PC-3 (cell line): Measurements from ENCODE around the gene CTNNA2. TPM values are rescaled to one million over a fixed set of nuclear protein-coding genes. Genes with fewer than 3 reads are reported as not detected.

Experiments
- ATAC-seq: fragments of 200-7000 bp; cut with Tn5 transposase; 2 replicates; pipeline ENCODE4 v1.9.1; 2020; ENCODE audit warnings: mild to moderate bottlenecking, moderate library complexity
- BruUV-seq: library from RNA; stranded (reverse); fragments of 400-500 nt; replicated peaks from 2 replicates; lab custom pipeline; 2021; lab: Mats Ljungman, UMichigan
- CTCF ChIA-PET: fragments of 300-600 bp; sonication (Branson Sonifier 250); formaldehyde crosslinking; loops from one replicate; lab custom pipeline; 2022; ENCODE audit warnings: antibody characterized with exemption; lab: Charles Lee
- POLR2A ChIA-PET: fragments of 300-600 bp; sonication (Branson Sonifier 250); formaldehyde crosslinking; loops from one replicate; lab custom pipeline; 2022; ENCODE audit warnings: antibody characterized with exemption; ENCODE audit not compliant: unreplicated experiment; lab: Charles Lee
- DNase-seq: peaks from one replicate; pipeline ENCODE4 v3.0.0-alpha.2; 2015
- H2AFZ ChIP-seq: fragments of 300-600 bp; sonication (generic); 2 replicates; pipeline ENCODE4 v1.6.0; 2016; ENCODE audit warnings: antibody characterized with exemption, low read length
- H3F3A ChIP-seq: fragments of 300-600 bp; sonication (generic); one replicate; pipeline ENCODE4 v1.6.0; 2017; ENCODE audit warnings: antibody characterized with exemption, low read length, control low read depth, mild to moderate bottlenecking; ENCODE audit not compliant: unreplicated experiment
- H3K27ac ChIP-seq: fragments of 300-600 bp; sonication (generic); 2 replicates; pipeline ENCODE4 v1.5.1; 2016; ENCODE audit warnings: mild to moderate bottlenecking, low read length
- H3K27me3 ChIP-seq: fragments of 300-600 bp; sonication (generic); 2 replicates; pipeline ENCODE4 v1.6.1; 2016; ENCODE audit warnings: low read length, mixed read lengths
- H3K36me3 ChIP-seq: fragments of 300-600 bp; sonication (generic); 2 replicates; pipeline ENCODE4 v1.6.1; 2016; ENCODE audit warnings: low read depth, mixed run types, low read length, mixed read lengths
- H3K4me1 ChIP-seq: fragments of 300-600 bp; sonication (generic); 2 replicates; pipeline ENCODE4 v1.5.1; 2016; ENCODE audit warnings: low read length; ENCODE audit not compliant: insufficient read depth
- H3K4me2 ChIP-seq: fragments of 300-600 bp; sonication (generic); 2 replicates; pipeline ENCODE4 v1.6.0; 2016; ENCODE audit warnings: low read length
- H3K4me3 ChIP-seq: fragments of 300-600 bp; sonication (generic); 2 replicates; pipeline ENCODE4 v1.5.1; 2016; ENCODE audit warnings: mild to moderate bottlenecking, low read length, mixed read lengths
- H3K79me2 ChIP-seq: fragments of 300-600 bp; sonication (generic); 2 replicates; pipeline ENCODE4 v1.6.1; 2017; ENCODE audit warnings: low read length, mixed read lengths
- H3K9ac ChIP-seq: fragments of 300-600 bp; sonication (generic); 2 replicates; pipeline ENCODE4 v1.6.0; 2016; ENCODE audit warnings: mild to moderate bottlenecking, low read length
- H3K9me2 ChIP-seq: fragments of 300-600 bp; sonication (generic); replicated peaks from 2 replicates; pipeline ENCODE4 v1.6.1; 2016; ENCODE audit warnings: mixed run types, low read length, mixed read lengths
- H3K9me3 ChIP-seq: fragments of 300-600 bp; sonication (generic); 2 replicates; pipeline ENCODE4 v1.6.1; 2016; ENCODE audit warnings: low read length, mixed read lengths
- H4K20me1 ChIP-seq: fragments of 300-600 bp; sonication (generic); 2 replicates; pipeline ENCODE4 v1.6.1; 2016; ENCODE audit warnings: low read length, mixed read lengths
- EZH2 ChIP-seq: fragments of 300-600 bp; sonication (generic); IDR thresholded peaks from one replicate; pipeline ENCODE4 v1.6.1; 2017; ENCODE audit warnings: antibody characterized with exemption, mild to moderate bottlenecking, low read length; ENCODE audit not compliant: unreplicated experiment
- EZH2phosphoT487 ChIP-seq: fragments of 300-600 bp; sonication (generic); IDR thresholded peaks from 2 replicates; pipeline ENCODE4 v1.6.1; 2018; ENCODE audit warnings: mild to moderate bottlenecking, antibody characterized with exemption, low read length, borderline replicate concordance
- intact Hi-C: fragments of 100-400 bp; cut with micrococcal nuclease; formaldehyde crosslinking; loops from 2 replicates; pipeline ENCODE4 v1.9.0; 2023
- total RNA-seq: library from RNA; depleted of rRNA; stranded (reverse); fragments of >200 nt; gene quantifications from 2 replicates; pipeline ENCODE4 v1.2.3, GENCODE V29; 2014
- TF ChIP-seq, protein P1 (sequence below): fragments of 300-600 bp; sonication (generic); conservative IDR thresholded peaks from 2 replicates; pipeline ENCODE4 v1.5.1; 2017; ENCODE audit warnings: antibody characterized with exemption, low read depth, mild to moderate bottlenecking, low read length

CTNNA2 gene
- total RNA-seq, 1 experiment from 2014 or later = not detected

DNA sequence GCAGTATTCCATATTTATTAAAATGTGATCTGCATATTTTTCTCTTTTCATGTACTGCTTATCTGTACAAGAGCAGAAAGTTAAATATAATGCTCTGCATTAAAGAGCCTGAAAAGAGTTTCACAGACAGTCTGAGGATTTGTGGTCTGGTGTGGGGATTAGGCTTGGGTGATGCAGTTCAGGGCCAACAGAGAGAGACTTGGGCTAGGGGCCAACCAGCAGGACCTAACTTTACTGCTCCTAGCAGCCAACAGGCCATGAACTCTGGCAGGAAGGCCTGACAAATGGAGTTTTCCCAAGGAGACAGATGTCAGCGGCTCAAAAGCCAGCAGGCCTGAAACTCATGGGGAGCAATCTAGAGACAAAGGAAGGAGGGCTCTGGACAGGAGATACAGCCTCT is 622.1 kb downstream of the CTNNA2 start:
- no peak overlapping the region for H2AFZ ChIP-seq
- no peaks in the 10 kb centered on the region for H3F3A ChIP-seq
- DNase-seq (no peak), ATAC-seq (no peak)
- BruUV-seq = no TSS peak
- ChIA-PET CTCF (no interaction called here), POLR2A (no interaction called here)
- no peaks in the 10 kb centered on the region for H3K79me2 ChIP-seq
- H3K9me3 ChIP-seq = peaks cover 7% of the 10 kb centered on the region; the same call in 1 of the 2 replicates
- no peak overlapping the region for H3K27ac ChIP-seq
- H3K4me2 ChIP-seq = no peak overlapping the region
- no peaks in the 10 kb centered on the region for H3K36me3 ChIP-seq
- H3K9ac ChIP-seq = no peak overlapping the region
- intact Hi-C loops = no loop called here
- H3K4me1 ChIP-seq = no peaks in the 10 kb centered on the region
- no peaks in the 10 kb centered on the region for H4K20me1 ChIP-seq
- H3K4me3 ChIP-seq = no peak overlapping the region
- no peaks in the 10 kb centered on the region for H3K27me3 ChIP-seq
- H3K9me2 ChIP-seq = no peaks in the 10 kb centered on the region
- TF ChIP-seq EZH2phosphoT487 (no peak), EZH2 (no peak)
- TF ChIP-seq, protein P1, sequence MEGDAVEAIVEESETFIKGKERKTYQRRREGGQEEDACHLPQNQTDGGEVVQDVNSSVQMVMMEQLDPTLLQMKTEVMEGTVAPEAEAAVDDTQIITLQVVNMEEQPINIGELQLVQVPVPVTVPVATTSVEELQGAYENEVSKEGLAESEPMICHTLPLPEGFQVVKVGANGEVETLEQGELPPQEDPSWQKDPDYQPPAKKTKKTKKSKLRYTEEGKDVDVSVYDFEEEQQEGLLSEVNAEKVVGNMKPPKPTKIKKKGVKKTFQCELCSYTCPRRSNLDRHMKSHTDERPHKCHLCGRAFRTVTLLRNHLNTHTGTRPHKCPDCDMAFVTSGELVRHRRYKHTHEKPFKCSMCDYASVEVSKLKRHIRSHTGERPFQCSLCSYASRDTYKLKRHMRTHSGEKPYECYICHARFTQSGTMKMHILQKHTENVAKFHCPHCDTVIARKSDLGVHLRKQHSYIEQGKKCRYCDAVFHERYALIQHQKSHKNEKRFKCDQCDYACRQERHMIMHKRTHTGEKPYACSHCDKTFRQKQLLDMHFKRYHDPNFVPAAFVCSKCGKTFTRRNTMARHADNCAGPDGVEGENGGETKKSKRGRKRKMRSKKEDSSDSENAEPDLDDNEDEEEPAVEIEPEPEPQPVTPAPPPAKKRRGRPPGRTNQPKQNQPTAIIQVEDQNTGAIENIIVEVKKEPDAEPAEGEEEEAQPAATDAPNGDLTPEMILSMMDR = no peak

DNA sequence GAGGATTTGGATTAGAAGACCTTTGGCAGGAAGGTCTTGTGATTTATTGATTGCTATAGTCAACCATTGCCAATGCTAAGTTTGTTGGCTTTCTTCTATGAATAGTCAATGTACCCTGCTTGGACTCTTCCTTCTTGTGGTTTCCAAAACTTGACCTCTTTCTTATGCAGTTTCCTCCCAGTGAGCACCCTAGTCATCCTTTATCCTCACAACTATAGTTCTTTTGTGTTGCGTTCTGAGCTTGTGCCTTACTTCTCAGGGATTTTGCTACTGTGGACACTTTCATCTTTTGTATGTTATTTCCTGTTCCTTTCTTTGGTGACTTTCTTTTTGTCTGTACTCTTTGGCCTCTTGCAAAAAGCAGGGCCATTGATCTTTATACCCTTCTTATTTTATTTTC is 623.5 kb downstream of the CTNNA2 start:
- Histone ChIP-seq H3K27ac (no peak overlapping the region), H3K79me2 (no peaks in the 10 kb centered on the region), H3K4me2 (no peak overlapping the region), H3K9me2 (no peaks in the 10 kb centered on the region), H3F3A (no peaks in the 10 kb centered on the region), H3K9me3 (peaks cover 7% of the 10 kb centered on the region; the same call in 1 of the 2 replicates), H3K4me1 (no peaks in the 10 kb centered on the region), H2AFZ (no peak overlapping the region), H3K36me3 (no peaks in the 10 kb centered on the region), H3K27me3 (no peaks in the 10 kb centered on the region), H3K9ac (no peak overlapping the region), H4K20me1 (no peaks in the 10 kb centered on the region), H3K4me3 (no peak overlapping the region)
- DNase-seq (no peak), ATAC-seq (no peak)
- no TSS peak for BruUV-seq
- TF ChIP-seq EZH2phosphoT487 = no peak
- TF ChIP-seq, protein P1 = no peak
- no peak for TF ChIP-seq EZH2
- ChIA-PET CTCF (no interaction called here), POLR2A (no interaction called here)
- intact Hi-C loops = no loop called here

DNA sequence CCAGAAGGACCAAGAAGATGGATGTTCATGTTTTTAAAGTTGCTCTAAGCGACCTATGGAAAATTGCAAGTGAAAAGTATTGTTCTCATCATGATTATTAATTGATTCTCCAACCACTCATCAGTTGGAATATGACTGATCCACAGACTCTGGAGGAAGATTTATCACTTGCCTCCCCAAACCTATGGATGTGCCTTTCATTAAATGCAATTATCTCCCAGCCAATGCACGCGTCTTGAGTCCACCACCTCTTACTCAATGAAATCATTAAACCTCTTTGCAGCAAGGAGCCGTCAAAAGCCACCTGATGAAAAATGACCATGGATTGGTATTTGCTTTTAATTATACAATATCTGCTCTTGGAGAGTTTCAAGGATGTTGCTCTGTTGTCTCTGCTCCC is 626.1 kb downstream of the CTNNA2 start:
- no peaks in the 10 kb centered on the region for H3K27me3 ChIP-seq
- H3K9me3 ChIP-seq = peaks cover 7% of the 10 kb centered on the region; the same call in 1 of the 2 replicates
- H4K20me1 ChIP-seq = no peaks in the 10 kb centered on the region
- ATAC-seq (no peak), DNase-seq (no peak)
- TF ChIP-seq, protein P1 = no peak
- TF ChIP-seq EZH2 (no peak), EZH2phosphoT487 (no peak)
- H2AFZ ChIP-seq = no peak overlapping the region
- H3K9me2 ChIP-seq = no peaks in the 10 kb centered on the region
- BruUV-seq = no TSS peak
- H3K36me3 ChIP-seq = no peaks in the 10 kb centered on the region
- no peaks in the 10 kb centered on the region for H3K79me2 ChIP-seq
- intact Hi-C loops = no loop called here
- CTCF ChIA-PET = no interaction called here
- H3K9ac ChIP-seq = no peak overlapping the region
- H3K27ac ChIP-seq = no peak overlapping the region
- POLR2A ChIA-PET = no interaction called here
- no peak overlapping the region for H3K4me3 ChIP-seq
- H3K4me1 ChIP-seq = no peaks in the 10 kb centered on the region
- no peaks in the 10 kb centered on the region for H3F3A ChIP-seq
- H3K4me2 ChIP-seq = no peak overlapping the region
